Loucy (cell line): ENCODE data around the gene KLHDC10.

Experiments
- EZH2phosphoT487 ChIP-seq: fragments of 200-600 bp; IDR thresholded peaks from 2 replicates; pipeline ENCODE4 v1.6.1; 2018; ENCODE audit warnings: antibody characterized with exemption, mild to moderate bottlenecking, moderate library complexity, borderline replicate concordance
- TF ChIP-seq, protein P1 (sequence below): fragments of 200-600 bp; sonication (generic); conservative IDR thresholded peaks from 2 replicates; pipeline ENCODE4 v1.5.1; 2014; ENCODE audit warnings: mild to moderate bottlenecking, antibody characterized with exemption, low read length

DNA sequence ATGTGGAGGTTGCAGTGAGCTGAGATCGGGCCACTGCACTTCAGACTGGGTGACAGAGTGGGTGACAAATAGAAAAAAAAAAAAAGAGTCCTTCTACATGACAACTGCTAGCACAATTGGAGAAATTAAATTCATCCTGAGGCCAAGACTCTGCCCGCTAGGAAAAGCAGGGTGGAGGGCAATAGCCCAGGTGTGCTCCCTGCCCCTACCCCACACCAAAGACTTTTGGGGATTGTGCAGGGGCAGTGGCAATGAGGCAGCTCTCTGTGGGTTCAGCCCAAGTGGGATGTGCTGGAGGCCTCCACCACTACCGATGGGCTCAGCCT, 73.6 kb downstream of the KLHDC10 start:
- TF ChIP-seq, protein P1, sequence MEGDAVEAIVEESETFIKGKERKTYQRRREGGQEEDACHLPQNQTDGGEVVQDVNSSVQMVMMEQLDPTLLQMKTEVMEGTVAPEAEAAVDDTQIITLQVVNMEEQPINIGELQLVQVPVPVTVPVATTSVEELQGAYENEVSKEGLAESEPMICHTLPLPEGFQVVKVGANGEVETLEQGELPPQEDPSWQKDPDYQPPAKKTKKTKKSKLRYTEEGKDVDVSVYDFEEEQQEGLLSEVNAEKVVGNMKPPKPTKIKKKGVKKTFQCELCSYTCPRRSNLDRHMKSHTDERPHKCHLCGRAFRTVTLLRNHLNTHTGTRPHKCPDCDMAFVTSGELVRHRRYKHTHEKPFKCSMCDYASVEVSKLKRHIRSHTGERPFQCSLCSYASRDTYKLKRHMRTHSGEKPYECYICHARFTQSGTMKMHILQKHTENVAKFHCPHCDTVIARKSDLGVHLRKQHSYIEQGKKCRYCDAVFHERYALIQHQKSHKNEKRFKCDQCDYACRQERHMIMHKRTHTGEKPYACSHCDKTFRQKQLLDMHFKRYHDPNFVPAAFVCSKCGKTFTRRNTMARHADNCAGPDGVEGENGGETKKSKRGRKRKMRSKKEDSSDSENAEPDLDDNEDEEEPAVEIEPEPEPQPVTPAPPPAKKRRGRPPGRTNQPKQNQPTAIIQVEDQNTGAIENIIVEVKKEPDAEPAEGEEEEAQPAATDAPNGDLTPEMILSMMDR: no peak
- TF ChIP-seq EZH2phosphoT487: no peak
